DOHH2 (cell line): ENCODE data around the gene CASP8.

Source experiments
- H3F3A ChIP-seq: fragments of 200-600 bp; sonication (generic), shearing (Covaris generic); 2 replicates; pipeline ENCODE4 v1.6.0; 2016; ENCODE audit warnings: antibody characterized with exemption, mild to moderate bottlenecking; ENCODE audit not compliant: control insufficient read depth, insufficient read depth
- H3K27ac ChIP-seq: fragments of 200-600 bp; sonication (generic); 2 replicates; pipeline ENCODE4 v1.5.1; 2014; ENCODE audit warnings: low read depth, mild to moderate bottlenecking, low read length, moderate library complexity
- H3K27me3 ChIP-seq: fragments of 200-600 bp; sonication (generic); 2 replicates; pipeline ENCODE4 v1.6.1; 2014; ENCODE audit warnings: mild to moderate bottlenecking, low read length, mixed read lengths; ENCODE audit not compliant: control insufficient read depth
- H3K36me3 ChIP-seq: fragments of 200-600 bp; sonication (generic); 2 replicates; pipeline ENCODE4 v1.6.1; 2014; ENCODE audit warnings: mild to moderate bottlenecking, low read length, moderate library complexity, mixed read lengths; ENCODE audit not compliant: control insufficient read depth
- H3K4me1 ChIP-seq: fragments of 200-600 bp; sonication (generic); 2 replicates; pipeline ENCODE4 v1.6.1; 2014; ENCODE audit warnings: mild to moderate bottlenecking, low read length, mixed read lengths; ENCODE audit not compliant: control insufficient read depth
- H3K4me2 ChIP-seq: fragments of 200-600 bp; sonication (generic); 2 replicates; pipeline ENCODE4 v1.6.0; 2014; ENCODE audit warnings: mild to moderate bottlenecking, low read length, moderate library complexity
- H3K4me3 ChIP-seq: fragments of 200-600 bp; sonication (generic); 2 replicates; pipeline ENCODE4 v1.5.1; 2014; ENCODE audit warnings: mild to moderate bottlenecking, low read length, mixed read lengths
- H3K79me2 ChIP-seq: fragments of 200-600 bp; sonication (generic); 2 replicates; pipeline ENCODE4 v1.6.1; 2014; ENCODE audit warnings: mild to moderate bottlenecking, low read length, mixed read lengths; ENCODE audit not compliant: control insufficient read depth
- H3K9me2 ChIP-seq: fragments of 200-600 bp; sonication (generic); replicated peaks from 2 replicates; pipeline ENCODE4 v1.6.1; 2014; ENCODE audit warnings: mild to moderate bottlenecking, low read length, mixed read lengths; ENCODE audit not compliant: control insufficient read depth
- H3K9me3 ChIP-seq: fragments of 200-600 bp; sonication (generic); 2 replicates; pipeline ENCODE4 v1.6.1; 2014; ENCODE audit warnings: antibody characterized with exemption, low read length, mixed read lengths; ENCODE audit not compliant: control insufficient read depth, insufficient read depth
- H4K20me1 ChIP-seq: fragments of 200-600 bp; sonication (generic); 2 replicates; pipeline ENCODE4 v1.6.0; 2014; ENCODE audit warnings: low read depth, mild to moderate bottlenecking, antibody characterized with exemption, low read length, moderate library complexity; ENCODE audit not compliant: control insufficient read depth, insufficient read depth
- CTCF ChIP-seq: fragments of 200-600 bp; sonication (generic); IDR thresholded peaks from one replicate; pipeline ENCODE4 v1.5.1; 2014; ENCODE audit warnings: antibody characterized with exemption, mild to moderate bottlenecking, low read depth, low read length; ENCODE audit not compliant: poor library complexity, severe bottlenecking
- EZH2phosphoT487 ChIP-seq: fragments of 200-600 bp; sonication (generic); IDR thresholded peaks from 2 replicates; pipeline ENCODE4 v1.6.1; 2017; ENCODE audit warnings: borderline replicate concordance, mild to moderate bottlenecking, antibody characterized with exemption, low read length, moderate library complexity, mixed read lengths

The CASP8 gene

DNA sequence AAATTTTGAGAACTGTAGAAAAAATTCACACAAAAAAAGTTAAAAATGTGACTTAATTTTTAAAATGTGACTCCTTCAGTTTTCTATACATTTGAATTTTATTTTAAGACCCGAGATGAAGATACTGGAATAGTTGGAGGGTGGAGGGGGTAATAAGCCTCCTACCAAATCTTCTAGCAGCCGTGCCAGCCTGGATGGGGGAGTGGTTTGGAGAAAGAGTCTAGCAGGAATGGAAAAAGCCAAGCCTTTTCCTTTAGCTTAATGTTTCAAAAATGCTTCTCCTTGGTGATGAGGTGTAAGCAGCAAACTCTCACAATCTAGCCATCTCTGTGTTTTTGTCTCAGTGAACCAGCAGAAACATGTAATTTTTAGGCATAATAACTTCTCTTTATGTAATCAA, 14.7 kb downstream of the CASP8 start:
- H3K79me2 ChIP-seq, result no peaks in the 10 kb centered on the region
- H3K9me3 ChIP-seq, result no peaks in the 10 kb centered on the region
- H3F3A ChIP-seq, result no peaks in the 10 kb centered on the region
- no peaks in the 10 kb centered on the region for H3K4me1 ChIP-seq
- no peaks in the 10 kb centered on the region for H3K9me2 ChIP-seq
- H3K4me3 ChIP-seq, result no peak overlapping the region
- no peak overlapping the region for H3K27ac ChIP-seq
- no peak for TF ChIP-seq EZH2phosphoT487
- no peaks in the 10 kb centered on the region for H4K20me1 ChIP-seq
- no peaks in the 10 kb centered on the region for H3K27me3 ChIP-seq
- H3K4me2 ChIP-seq, result no peak overlapping the region
- peaks cover 78% of the 10 kb centered on the region for H3K36me3 ChIP-seq

DNA sequence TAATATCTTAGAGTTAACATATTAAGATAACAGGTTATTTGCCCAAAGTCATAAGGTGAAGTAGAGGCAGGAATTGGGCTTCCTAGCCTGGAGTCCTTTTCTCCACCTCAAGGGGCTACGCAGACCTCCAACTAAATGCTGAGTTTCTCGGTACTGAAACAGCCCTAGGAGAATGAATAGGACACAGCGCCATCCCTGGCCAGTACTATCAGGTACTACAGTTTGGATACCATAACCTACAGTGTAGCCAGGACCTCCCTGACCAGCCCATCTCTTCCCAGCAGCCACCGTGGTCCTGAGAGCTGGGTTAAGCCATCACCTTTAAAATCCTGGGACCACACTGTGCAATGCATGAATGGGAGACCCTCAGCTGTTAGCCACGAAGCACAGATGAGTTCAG, 15.7 kb downstream of the CASP8 start:
- no peak for TF ChIP-seq EZH2phosphoT487
- peak; percentile 19 for TF ChIP-seq CTCF
- H4K20me1 ChIP-seq, result no peaks in the 10 kb centered on the region
- H3F3A ChIP-seq, result no peaks in the 10 kb centered on the region
- no peaks in the 10 kb centered on the region for H3K27me3 ChIP-seq
- H3K27ac ChIP-seq, result no peak overlapping the region
- no peak overlapping the region for H3K4me3 ChIP-seq
- no peaks in the 10 kb centered on the region for H3K4me1 ChIP-seq
- no peaks in the 10 kb centered on the region for H3K9me3 ChIP-seq
- no peaks in the 10 kb centered on the region for H3K9me2 ChIP-seq
- no peaks in the 10 kb centered on the region for H3K79me2 ChIP-seq
- H3K36me3 ChIP-seq, result peaks cover 69% of the 10 kb centered on the region
- no peak overlapping the region for H3K4me2 ChIP-seq

GRCh38 chr2:201276511-201276910, 16.2 kb downstream of the CASP8 start:
- Histone ChIP-seq H3F3A (no peaks in the 10 kb centered on the region), H3K27me3 (no peaks in the 10 kb centered on the region), H3K4me3 (no peak overlapping the region), H3K4me2 (no peak overlapping the region), H3K4me1 (no peaks in the 10 kb centered on the region), H4K20me1 (no peaks in the 10 kb centered on the region), H3K27ac (no peak overlapping the region), H3K9me3 (no peaks in the 10 kb centered on the region), H3K9me2 (no peaks in the 10 kb centered on the region), H3K36me3 (peaks cover 64% of the 10 kb centered on the region), H3K79me2 (no peaks in the 10 kb centered on the region)
- TF ChIP-seq EZH2phosphoT487, result no peak
- no peak for TF ChIP-seq CTCF

GRCh38 chr2:201279079-201279478, 18.7 kb downstream of the CASP8 start:
- Histone ChIP-seq H4K20me1 (no peaks in the 10 kb centered on the region), H3K9me3 (no peaks in the 10 kb centered on the region), H3K36me3 (peaks cover 43% of the 10 kb centered on the region), H3K27me3 (no peaks in the 10 kb centered on the region), H3K4me2 (no peak overlapping the region), H3K79me2 (no peaks in the 10 kb centered on the region), H3K4me3 (no peak overlapping the region), H3K9me2 (no peaks in the 10 kb centered on the region), H3K4me1 (no peaks in the 10 kb centered on the region), H3K27ac (no peak overlapping the region), H3F3A (no peaks in the 10 kb centered on the region)
- TF ChIP-seq EZH2phosphoT487 (no peak), CTCF (no peak)
